GM21526 (cell line): ENCODE data around the gene TMEM253.

Source experiments
- ATAC-seq: cut with Tn5 transposase; IDR thresholded peaks from one replicate; pipeline ENCODE4 v1.9.1; 2021; ENCODE audit warnings: moderate library complexity; ENCODE audit not compliant: unreplicated experiment, low FRiP score

The TMEM253 gene

DNA sequence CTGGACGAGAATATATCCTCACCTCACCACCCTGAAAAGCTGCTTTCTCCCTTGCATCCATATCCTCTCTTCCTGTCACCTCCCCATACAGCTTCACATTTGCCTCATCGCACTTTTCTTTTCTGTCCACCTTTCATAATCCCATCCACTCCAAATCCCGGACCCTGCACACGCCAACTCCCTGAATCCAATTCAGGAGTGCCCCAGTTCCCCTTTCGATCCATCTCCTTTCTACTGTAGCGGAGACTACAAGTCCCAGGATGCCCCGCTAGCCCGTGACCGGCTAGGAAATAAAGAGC, 2.5 kb downstream of the TMEM253 start:
- ATAC-seq = no peak

DNA sequence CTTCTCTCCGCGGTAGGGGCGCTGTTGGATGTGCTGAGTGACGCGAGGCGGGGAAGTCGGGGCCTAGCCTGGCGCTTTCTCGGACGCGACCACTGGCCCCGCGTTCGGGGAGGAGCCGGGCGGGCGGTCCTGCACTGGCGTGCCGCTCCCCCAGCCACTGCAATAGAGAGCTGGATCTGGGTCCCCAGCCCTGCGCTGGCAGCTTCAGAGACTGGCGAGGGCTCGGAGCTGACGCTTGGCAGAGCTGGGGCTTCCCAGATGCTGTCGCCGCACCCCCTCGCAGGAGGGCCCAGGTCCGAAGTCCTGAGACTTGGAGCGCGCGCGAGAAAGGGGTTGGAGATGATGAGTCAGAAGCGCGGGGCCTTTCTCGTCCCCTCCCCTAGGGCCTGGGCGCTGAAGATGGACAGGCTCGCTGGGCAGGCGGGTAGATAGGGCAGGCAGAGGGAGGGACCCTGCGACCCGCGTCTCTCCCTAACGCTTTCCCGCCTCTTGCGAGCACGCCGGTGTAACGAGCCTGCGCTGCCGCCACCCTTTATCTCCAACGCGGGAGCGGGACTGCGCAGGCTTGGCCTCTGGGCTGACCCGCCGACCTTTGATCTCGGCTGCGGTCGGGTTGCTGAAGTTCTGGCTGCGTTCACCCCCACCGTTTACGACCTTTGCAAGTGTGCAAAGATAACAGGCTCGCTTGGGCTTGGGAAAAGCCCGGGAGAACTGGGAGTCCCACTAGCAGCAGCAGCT, 3.0 kb downstream of the TMEM253 start:
- ATAC-seq = peak; percentile 91

DNA sequence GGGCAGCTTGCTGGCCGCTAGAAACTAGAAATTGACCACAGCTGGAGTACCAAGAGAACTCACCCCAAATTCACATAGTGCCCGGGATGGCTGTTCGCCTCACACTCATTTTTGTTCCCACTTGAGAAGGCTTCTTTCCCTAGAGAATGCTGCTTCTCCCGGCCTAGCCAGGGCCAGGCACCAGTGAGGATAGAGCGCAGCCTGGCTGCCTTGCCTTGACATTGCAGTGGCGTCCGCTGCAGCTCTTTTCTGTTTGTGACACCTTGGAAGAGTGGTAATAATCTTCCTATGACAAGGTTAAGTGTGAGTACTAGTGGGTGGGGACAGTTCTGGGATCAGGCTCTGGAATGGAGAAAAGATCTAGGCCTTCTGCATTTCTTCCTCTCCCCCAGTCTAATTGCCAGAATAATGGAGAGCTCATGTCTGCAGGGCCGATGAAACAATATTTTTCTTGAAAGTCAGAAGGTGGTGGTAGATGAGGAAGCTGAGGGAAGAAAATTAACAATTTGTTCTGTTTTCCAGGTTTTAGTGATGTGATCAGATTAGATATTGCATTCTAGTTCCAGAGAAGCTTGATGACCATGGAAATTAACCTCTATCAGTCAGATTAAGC, 3.7 kb downstream of the TMEM253 start:
- ATAC-seq = peak; percentile 38

DNA sequence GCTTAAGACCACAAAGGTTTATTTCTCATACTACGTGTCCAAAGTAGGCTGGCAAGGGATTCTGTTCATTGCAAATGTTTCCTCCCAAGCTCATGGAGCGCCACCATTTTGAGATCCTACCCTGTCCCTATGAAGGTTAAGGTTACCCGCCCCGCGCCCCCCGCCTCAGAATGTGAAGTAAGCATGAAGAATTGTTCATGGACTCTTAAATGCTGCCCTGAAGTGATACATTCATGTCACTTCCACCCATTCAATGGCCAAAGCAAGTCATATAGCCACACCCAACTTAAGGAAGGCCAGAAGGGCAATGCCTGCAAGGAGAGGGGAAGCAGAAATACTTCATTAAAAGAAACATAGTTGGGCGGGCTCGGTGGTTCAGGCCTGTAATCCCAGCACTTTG, 4.2 kb downstream of the TMEM253 start:
- no peak for ATAC-seq

DNA sequence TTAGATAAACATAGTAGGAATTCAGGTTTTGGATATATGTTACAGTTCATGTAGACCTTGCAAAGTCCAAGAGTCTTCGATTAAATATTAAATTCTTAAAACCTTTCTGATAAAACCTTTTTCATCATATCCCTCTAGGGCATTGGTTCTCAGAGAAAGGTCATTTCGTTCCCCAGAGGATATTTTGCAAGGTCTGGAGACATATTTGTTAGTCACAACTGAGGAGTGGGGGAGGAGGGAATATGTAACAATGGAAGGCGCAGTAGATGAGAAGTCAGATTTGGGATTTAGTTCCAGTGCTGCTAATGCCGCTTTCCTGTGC, 5.3 kb downstream of the TMEM253 start:
- no peak for ATAC-seq

DNA sequence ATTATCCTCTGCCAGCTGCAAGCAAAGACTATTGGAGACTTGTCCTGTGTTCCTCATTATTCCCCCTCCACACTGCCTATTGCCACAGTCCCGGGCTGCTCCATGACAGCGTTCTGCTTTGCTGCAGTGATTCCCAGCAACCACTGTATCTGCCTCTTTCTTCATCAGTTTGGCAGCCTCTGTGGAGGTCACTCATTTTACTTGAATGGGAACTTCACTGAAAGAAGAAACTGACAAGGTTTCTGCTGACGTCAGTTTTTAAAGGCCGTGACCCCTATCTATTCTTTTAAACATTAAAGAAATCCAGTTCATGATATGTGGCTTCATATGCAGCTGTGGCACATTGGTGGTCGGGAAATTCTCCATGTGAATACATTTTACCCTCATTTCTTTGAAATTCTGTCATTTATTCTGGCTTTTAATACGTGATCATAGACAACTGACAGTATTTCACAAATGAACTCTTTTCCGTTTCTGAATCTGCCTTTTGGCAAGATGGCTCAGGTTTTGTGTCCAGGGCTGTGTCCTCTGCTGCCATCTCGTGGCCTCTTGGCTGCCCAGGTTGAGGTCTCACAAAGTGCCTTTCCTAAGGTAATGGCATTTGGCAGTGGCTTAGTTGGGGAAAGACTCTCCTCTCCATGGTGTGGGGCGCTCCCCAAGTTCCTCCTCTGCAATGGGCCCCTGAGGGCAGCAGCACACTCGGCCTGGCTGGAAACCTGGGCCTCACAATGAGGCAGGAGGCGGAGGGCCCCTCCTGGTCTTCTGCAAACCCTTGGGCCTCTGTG, 5.8 kb downstream of the TMEM253 start:
- no peak for ATAC-seq

DNA sequence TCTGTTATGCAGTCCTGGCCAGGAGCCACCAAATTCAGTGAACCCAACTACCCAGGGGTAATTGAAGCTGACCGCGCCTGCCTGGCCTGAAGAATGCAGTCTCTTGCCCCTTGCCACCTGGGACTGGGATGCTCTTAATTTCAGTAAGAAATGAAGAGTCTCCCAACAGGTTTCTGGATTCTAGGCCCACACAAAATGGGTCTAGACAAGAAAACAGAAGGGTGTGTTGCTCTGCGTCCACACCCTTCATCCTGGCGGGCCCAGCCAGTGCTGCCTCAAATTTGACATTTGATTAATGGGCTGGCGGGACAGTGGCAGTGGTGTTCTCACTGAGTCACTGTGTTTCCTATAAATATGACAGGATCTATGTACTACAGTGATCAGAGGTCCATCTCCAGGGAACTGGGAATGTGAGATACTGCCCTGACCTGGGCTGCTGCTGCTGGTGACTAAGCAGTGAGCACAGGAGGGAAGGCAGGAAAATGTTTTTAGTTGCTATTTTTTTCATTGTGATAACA, 6.5 kb downstream of the TMEM253 start:
- no peak for ATAC-seq

DNA sequence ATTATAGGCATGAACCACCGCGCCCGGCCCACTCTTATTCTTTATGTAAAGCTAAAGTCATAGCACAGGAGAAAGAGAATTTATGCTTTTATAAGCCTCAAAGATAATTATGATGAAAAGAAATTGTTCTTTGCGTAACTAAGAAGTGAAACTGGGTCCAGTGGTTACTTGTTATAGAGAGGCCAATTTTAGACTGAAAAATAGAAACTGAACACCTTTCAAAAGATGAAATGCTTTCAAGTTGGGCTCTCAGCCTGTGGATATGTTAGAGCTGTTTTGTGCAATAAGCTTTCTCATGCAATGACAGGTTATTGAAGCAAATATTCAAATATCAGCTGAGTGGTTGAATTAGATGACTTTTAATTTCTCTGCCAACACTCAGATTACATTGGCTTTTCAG, 7.9 kb downstream of the TMEM253 start:
- ATAC-seq = no peak

DNA sequence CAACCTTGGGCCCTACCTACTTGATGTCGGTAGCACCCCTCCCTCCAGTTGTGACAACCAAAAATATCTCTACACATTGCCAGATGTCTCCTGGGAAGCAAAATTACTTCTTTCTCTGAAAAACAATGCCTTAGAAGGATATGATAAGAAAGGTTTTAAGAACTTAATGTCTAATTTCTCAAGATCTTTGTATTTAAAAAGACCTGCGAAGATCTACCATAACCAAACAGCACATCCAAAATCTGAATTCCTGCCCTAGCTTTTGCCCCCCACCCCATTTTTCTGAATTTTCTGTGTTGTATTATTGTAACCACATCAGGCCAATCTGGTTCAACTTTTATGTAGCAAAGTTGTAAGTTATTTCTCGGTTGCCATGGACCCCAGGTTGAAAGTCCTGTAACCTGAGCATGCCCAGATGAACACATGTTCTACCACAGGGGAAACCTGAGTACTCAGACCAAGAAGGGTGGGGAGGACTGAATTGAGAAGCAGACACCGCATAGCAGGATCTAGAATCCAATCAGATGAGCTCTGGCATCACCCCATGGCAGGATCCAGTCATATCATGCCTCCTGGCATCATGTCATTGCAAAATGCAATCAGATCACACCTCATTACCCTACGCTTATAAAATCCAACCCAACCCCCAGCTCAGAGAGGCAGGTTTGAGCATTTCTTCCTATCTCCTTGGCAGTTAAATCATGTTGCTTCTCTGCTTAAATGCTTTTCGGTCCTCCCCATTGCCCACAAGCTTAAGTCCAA, 8.7 kb downstream of the TMEM253 start:
- ATAC-seq = no peak

DNA sequence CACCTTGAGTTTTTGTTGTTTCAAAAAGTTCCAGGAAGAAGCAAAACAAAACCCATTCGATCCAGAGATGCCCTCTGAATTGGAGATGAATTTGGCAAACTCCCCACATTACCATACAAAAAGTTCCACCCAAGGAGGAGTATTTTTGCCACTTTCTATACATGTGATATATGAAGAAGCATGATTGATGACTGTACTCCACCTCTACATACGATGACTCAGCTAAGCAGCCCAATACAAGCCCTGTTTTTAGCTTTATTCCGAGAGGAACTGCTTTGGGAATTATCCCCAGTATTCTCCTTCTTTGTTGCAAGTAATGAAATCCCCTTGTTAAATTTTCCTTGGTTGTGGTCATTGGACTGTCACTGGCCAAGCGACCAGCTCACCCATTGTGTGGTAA, 11.4 kb downstream of the TMEM253 start:
- ATAC-seq = no peak

DNA sequence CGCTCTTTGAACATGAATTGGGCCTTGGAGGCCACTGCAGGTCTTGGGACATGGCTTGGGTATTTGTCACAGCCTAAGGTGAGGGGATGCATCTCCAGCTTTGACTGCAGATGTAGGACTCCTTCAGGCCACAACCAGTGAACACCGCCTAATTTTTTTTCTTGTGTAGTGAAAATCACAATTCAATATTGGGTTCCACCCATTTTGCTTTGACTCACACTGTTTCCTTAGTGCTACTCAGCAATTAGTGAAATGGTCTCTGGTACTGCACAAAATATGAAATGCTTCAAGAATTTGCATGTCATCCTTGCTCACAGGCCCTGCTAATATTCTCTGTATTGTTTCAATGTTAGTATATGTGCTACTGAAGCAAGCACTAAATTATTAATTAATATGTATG, 12.5 kb downstream of the TMEM253 start:
- ATAC-seq = no peak

DNA sequence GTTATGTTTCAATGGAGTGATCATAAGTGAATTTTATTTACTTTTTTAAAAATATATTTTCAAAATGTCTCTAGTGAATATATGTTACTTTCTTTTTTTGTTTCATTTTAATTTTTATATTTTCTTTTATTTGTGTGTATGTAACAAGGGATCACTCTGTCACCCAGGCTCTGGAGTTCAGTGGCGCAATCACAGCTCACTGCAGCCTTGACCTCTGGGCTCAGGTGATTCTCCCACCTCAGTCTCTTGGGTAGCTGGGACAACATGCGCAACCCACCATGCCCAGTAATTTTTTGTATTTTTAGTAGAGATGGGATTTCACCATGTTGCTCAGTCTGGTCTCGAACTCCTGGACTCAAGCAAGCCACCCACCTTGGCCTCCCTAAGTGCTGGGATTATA, 18.1 kb downstream of the TMEM253 start:
- ATAC-seq = no peak

DNA sequence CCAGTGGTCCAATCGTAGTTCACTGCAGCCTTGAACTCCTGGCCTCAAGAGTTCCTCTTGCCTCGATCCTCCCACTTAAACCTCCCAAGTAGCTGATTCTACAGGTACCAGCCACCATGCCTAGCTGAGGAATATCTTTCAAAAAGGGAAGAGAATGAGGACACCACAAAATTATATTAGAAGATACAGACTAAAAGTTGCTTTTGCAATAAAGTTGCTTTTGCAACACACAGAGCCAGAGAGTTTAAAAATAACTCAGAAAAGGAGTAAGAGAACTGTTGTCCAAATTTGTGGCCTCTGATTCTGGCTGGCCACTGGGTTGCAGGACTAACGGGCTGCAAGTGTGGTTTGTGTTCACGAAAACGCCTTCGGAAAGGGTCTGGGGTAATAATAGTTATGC, 19.8 kb downstream of the TMEM253 start:
- no peak for ATAC-seq

DNA sequence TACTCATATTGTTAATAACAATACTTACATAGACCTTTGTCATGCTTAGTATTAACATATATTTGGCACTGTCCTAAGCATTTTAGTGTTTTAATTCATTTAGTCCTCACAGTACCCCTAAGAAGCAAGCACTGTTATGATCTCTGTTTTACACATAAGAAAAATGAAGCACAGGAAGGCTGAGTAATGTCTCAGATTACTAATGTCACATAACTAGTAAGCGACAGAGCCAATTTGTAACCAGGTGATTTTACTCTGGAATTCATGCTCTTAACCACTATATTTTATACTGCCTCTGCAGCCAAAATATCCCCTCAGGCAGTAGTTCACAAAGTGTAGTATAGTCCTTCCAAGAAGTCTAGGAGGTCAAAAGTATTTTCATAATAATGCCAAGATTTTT, 20.3 kb downstream of the TMEM253 start:
- no peak for ATAC-seq

DNA sequence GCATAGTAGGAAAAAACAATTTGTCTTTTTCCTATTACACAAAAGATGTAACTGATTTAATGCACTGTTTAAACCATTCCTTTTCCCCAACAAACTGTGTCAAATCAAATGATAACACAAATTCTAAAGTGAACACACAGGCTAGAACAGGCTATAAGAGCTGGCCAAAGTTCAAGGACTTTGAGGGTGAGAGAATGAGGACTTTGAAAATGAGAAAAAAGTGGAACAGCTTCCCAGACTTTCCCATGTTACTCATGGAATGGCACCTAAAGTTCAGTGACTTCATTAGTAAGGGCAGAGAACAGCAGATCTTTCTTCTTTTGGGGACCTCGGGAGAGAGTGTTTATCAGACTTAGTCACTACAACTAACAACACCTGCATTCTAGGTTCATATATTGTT, 22.6 kb downstream of the TMEM253 start:
- no peak for ATAC-seq

DNA sequence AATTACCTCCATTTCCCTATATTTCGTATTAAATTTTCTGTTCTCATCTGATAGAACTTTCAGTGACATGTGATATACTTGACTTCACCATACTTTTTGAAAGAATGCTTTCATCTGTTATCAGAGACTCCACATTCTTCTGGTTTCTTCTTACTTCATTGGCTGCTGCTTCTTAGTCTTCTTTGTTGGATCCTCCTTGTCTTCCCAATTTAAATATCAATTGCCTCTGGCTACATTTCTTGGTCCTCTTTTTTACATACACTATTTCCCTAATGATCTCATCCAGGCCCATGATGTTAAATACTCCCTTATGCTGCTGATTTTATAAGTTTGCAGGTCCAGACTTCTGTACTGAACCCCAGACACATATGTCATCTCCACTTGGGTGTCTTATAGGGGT, 33.0 kb downstream of the TMEM253 start:
- no peak for ATAC-seq

DNA sequence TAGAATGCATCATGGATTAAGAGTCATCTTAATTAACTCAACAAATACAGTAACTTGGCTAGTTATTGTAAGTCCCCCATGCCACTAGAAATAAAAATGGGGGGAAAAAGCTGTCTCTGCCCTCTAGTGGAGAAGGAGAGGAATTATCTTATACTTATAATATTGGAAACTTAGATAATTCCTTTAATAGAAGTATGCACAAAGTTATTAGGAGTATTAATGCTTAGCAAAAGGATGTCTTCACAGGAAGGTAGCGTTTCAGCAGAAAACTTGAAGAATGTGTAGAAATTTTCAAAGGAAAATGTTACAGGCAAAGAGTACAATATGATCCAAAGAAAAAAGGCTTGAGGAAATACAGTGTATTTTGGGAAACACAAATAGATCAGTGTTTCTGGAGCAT, 35.2 kb downstream of the TMEM253 start:
- ATAC-seq = no peak

DNA sequence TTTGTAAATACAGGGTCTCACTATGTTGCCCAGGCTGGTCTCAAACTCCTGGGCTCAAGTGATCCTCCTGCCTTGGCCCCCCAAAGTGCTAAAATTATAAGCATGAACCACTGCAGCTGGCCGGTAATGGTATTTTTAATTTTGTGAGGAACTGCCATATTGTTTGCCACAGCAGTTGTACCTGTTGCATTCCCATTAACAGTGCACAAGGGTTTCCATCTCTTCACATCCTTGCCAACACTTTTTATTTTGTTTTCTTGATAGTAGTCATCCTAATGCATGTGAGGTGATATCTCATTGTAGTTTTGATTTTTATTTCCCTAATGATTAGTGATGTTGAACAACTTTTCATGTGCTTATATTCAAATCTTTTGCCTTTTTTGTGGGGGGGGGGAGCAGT, 41.5 kb downstream of the TMEM253 start:
- ATAC-seq = no peak

DNA sequence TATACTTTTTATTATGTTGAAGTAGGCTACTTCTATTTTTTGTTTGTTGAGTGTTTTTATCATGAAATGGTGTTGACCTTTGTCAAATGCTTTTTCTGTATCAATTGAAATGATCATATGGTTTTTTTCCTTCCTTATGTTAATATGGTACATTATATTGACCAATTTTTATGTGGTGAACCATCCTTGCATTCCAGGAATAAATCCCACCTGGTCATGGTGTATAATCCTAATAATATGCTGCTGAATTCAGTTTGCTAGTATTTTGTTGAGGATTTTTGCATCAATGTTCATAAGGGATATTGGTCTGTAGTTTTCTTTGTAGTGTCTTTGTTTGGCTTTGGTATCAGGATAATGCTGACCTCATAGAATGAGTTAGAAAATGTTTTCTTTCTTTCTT, 44.6 kb downstream of the TMEM253 start:
- ATAC-seq = no peak

DNA sequence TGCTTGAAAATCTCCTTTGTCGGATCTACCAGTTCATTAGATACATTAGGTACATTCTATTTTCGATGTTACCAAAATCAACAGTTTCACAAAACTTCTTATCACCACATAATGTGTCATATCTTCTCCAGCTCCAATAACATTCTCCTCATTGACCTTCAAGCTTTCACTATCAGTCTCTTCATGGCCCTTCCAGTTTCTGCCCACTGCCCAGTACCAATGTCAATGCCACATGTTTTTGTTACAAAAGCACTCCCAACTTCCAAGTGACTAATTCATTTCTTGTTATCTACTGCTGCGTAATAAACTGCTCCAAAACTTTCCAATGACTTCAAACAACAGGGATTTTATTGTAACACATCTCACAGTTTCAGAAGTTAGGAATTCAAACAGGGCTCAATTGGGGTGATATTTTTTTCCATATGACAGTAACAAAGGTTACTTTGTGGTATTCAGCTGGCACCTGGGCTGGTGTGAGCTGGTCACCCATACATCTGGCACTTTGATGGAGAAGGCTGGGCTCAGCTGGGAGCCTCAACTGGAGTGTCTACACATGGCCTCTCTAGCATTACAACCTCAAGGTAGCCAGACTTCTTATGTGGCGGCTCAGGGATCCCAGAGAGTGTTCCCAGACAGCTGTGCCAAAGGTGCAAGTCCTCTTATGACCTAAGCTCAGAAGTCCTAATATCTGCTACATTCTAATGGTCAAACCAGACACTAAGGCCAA, 48.9 kb downstream of the TMEM253 start:
- ATAC-seq = no peak
